Skeletal muscle satellite cell (primary cell): ENCODE data around the gene FGGY.

Experiments
- H3K27me3 ChIP-seq: 2 replicates; pipeline ENCODE4 v1.7.0; 2013; ENCODE audit warnings: low read length; ENCODE audit not compliant: control insufficient read depth, insufficient read depth
- H3K36me3 ChIP-seq: 2 replicates; pipeline ENCODE4 v1.7.0; 2013; ENCODE audit warnings: mild to moderate bottlenecking, control low read depth, low read length; ENCODE audit not compliant: insufficient read depth
- H3K4me1 ChIP-seq: 2 replicates; pipeline ENCODE4 v1.7.0; 2013; ENCODE audit warnings: low read length; ENCODE audit not compliant: control insufficient read depth, insufficient read depth
- H3K4me2 ChIP-seq: 2 replicates; pipeline ENCODE4 v1.7.0; 2013; ENCODE audit warnings: mild to moderate bottlenecking, low read length
- H3K4me3 ChIP-seq: 2 replicates; pipeline ENCODE4 v1.7.0; 2013; ENCODE audit warnings: low read length
- H3K9ac ChIP-seq: 2 replicates; pipeline ENCODE4 v1.7.0; 2013; ENCODE audit warnings: mild to moderate bottlenecking, low read depth, low read length, moderate library complexity
- H3K9me3 ChIP-seq: replicated peaks from 2 replicates; pipeline ENCODE4 v1.7.0; 2013; ENCODE audit warnings: mild to moderate bottlenecking, control low read depth, low read length

FGGY gene

GRCh38 chr1:59751004-59751395, 454.1 kb downstream of the FGGY start:
- H3K4me2 ChIP-seq: peak overlapping the region; percentile 13
- H3K9ac ChIP-seq: no peak overlapping the region
- H3K4me3 ChIP-seq: no peak overlapping the region
- H3K27me3 ChIP-seq: no peaks in the 10 kb centered on the region
- H3K36me3 ChIP-seq: no peaks in the 10 kb centered on the region
- peaks cover 32% of the 10 kb centered on the region for H3K4me1 ChIP-seq
- no peaks in the 10 kb centered on the region for H3K9me3 ChIP-seq

GRCh38 chr1:59751801-59752200, 454.9 kb downstream of the FGGY start:
- Histone ChIP-seq H3K4me1 (peaks cover 32% of the 10 kb centered on the region), H3K4me2 (no peak overlapping the region), H3K36me3 (no peaks in the 10 kb centered on the region), H3K9me3 (no peaks in the 10 kb centered on the region), H3K4me3 (no peak overlapping the region), H3K27me3 (no peaks in the 10 kb centered on the region), H3K9ac (no peak overlapping the region)

GRCh38 chr1:59752556-59753414, 455.9 kb downstream of the FGGY start:
- Histone ChIP-seq H3K4me2 (no peak overlapping the region), H3K4me1 (peaks cover 32% of the 10 kb centered on the region), H3K36me3 (no peaks in the 10 kb centered on the region), H3K27me3 (no peaks in the 10 kb centered on the region), H3K9ac (no peak overlapping the region), H3K9me3 (no peaks in the 10 kb centered on the region), H3K4me3 (no peak overlapping the region)

GRCh38 chr1:59755069-59755685, 458.3 kb downstream of the FGGY start:
- Histone ChIP-seq H3K4me2 (no peak overlapping the region), H3K27me3 (no peaks in the 10 kb centered on the region), H3K36me3 (no peaks in the 10 kb centered on the region), H3K9me3 (no peaks in the 10 kb centered on the region), H3K9ac (no peak overlapping the region), H3K4me3 (no peak overlapping the region), H3K4me1 (peaks cover 33% of the 10 kb centered on the region)

- Histone ChIP-seq H3K36me3 (no peaks in the 10 kb centered on the region), H3K9ac (no peak overlapping the region), H3K4me2 (no peak overlapping the region), H3K4me1 (peaks cover 21% of the 10 kb centered on the region), H3K4me3 (no peak overlapping the region), H3K9me3 (no peaks in the 10 kb centered on the region), H3K27me3 (no peaks in the 10 kb centered on the region)
Measured at GRCh38 chr1:59757197-59757747, 460.4 kb downstream of the FGGY start.

GRCh38 chr1:59759156-59759925, 462.4 kb downstream of the FGGY start:
- Histone ChIP-seq H3K4me3 (peak overlapping the region; percentile 39), H3K9ac (peak overlapping the region; percentile 55), H3K9me3 (no peaks in the 10 kb centered on the region), H3K36me3 (no peaks in the 10 kb centered on the region), H3K4me2 (peak overlapping the region; percentile 71), H3K4me1 (peaks cover 16% of the 10 kb centered on the region), H3K27me3 (no peaks in the 10 kb centered on the region)

- Histone ChIP-seq H3K27me3 (no peaks in the 10 kb centered on the region), H3K36me3 (no peaks in the 10 kb centered on the region), H3K4me1 (peaks cover 16% of the 10 kb centered on the region), H3K4me2 (no peak overlapping the region), H3K9ac (no peak overlapping the region), H3K9me3 (no peaks in the 10 kb centered on the region), H3K4me3 (no peak overlapping the region)
Measured at GRCh38 chr1:59761443-59761842, 464.5 kb downstream of the FGGY start.

GRCh38 chr1:59763418-59763817, 466.5 kb downstream of the FGGY start:
- H3K9ac ChIP-seq: no peak overlapping the region
- no peaks in the 10 kb centered on the region for H3K9me3 ChIP-seq
- H3K4me2 ChIP-seq: no peak overlapping the region
- H3K27me3 ChIP-seq: no peaks in the 10 kb centered on the region
- H3K36me3 ChIP-seq: no peaks in the 10 kb centered on the region
- no peak overlapping the region for H3K4me3 ChIP-seq
- H3K4me1 ChIP-seq: peaks cover 16% of the 10 kb centered on the region

GRCh38 chr1:59765011-59765730, 468.3 kb downstream of the FGGY start:
- no peak overlapping the region for H3K4me3 ChIP-seq
- H3K36me3 ChIP-seq: no peaks in the 10 kb centered on the region
- no peaks in the 10 kb centered on the region for H3K9me3 ChIP-seq
- peaks cover 8% of the 10 kb centered on the region for H3K4me1 ChIP-seq
- H3K9ac ChIP-seq: no peak overlapping the region
- H3K27me3 ChIP-seq: no peaks in the 10 kb centered on the region
- H3K4me2 ChIP-seq: no peak overlapping the region

- Histone ChIP-seq H3K9me3 (no peaks in the 10 kb centered on the region), H3K9ac (no peak overlapping the region), H3K36me3 (no peaks in the 10 kb centered on the region), H3K27me3 (no peaks in the 10 kb centered on the region), H3K4me2 (no peak overlapping the region), H3K4me1 (peaks cover 5% of the 10 kb centered on the region), H3K4me3 (no peak overlapping the region)
Measured at GRCh38 chr1:59766227-59766855, 469.4 kb downstream of the FGGY start.
